Choroid plexus epithelial cell (primary cell): ENCODE data around the gene THSD7A.
A peak's percentile ranks its signal among the peaks of the same experiment; 100 is the strongest.

Source experiments
- DNase-seq: peaks from one replicate; pipeline ENCODE4 v3.0.0-alpha.2; 2010; ENCODE audit warnings: low read depth
- H3K4me3 ChIP-seq: 2 replicates; pipeline ENCODE4 v1.5.1; 2011; ENCODE audit warnings: low read depth, mild to moderate bottlenecking, control low read depth, low read length, moderate library complexity
- TF ChIP-seq, protein P1 (sequence below): conservative IDR thresholded peaks from 2 replicates; pipeline ENCODE4 v1.5.1; 2011; ENCODE audit warnings: low read depth, mild to moderate bottlenecking, control low read depth, inconsistent platforms, low read length, moderate library complexity

The THSD7A gene

GRCh38 chr7:11609096-11609670 is 222.8 kb downstream of the THSD7A start:
- DNase-seq: no peak
- TF ChIP-seq, protein P1, sequence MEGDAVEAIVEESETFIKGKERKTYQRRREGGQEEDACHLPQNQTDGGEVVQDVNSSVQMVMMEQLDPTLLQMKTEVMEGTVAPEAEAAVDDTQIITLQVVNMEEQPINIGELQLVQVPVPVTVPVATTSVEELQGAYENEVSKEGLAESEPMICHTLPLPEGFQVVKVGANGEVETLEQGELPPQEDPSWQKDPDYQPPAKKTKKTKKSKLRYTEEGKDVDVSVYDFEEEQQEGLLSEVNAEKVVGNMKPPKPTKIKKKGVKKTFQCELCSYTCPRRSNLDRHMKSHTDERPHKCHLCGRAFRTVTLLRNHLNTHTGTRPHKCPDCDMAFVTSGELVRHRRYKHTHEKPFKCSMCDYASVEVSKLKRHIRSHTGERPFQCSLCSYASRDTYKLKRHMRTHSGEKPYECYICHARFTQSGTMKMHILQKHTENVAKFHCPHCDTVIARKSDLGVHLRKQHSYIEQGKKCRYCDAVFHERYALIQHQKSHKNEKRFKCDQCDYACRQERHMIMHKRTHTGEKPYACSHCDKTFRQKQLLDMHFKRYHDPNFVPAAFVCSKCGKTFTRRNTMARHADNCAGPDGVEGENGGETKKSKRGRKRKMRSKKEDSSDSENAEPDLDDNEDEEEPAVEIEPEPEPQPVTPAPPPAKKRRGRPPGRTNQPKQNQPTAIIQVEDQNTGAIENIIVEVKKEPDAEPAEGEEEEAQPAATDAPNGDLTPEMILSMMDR: no peak

DNA sequence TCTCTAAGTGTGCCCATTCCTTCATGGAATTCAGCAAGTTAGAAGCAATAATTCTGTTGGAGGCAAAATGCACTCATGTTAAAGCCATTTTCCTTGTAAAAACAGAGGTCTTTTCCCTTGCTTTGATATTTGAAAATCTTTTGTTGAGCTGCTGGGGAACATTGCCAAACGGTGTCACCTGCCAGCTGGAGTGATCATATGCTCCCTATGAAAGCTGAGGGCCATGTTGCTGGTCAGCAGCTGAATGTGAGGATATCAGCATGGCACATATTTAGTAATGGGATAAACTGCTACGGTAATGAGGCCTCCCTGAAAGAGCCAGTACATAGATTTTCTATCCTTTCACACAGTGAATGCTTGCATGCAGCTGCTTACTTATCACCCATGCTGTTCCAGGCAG is 224.3 kb downstream of the THSD7A start:
- peak; percentile 28 for DNase-seq
- no peak overlapping the region for H3K4me3 ChIP-seq
- TF ChIP-seq, protein P1: no peak

More at GRCh38 chr7:11609096-11609670, 222.8 kb downstream of the THSD7A start:
- H3K4me3 ChIP-seq: no peak overlapping the region

- H3K4me3 ChIP-seq: no peak overlapping the region
- TF ChIP-seq, protein P1: no peak
- DNase-seq: no peak
Observed at GRCh38 chr7:11605749-11606148, 226.2 kb downstream of the THSD7A start.

GRCh38 chr7:11604505-11604904 is 227.5 kb downstream of the THSD7A start:
- DNase-seq: peak; percentile 61
- H3K4me3 ChIP-seq: no peak overlapping the region
- TF ChIP-seq, protein P1: no peak

DNA sequence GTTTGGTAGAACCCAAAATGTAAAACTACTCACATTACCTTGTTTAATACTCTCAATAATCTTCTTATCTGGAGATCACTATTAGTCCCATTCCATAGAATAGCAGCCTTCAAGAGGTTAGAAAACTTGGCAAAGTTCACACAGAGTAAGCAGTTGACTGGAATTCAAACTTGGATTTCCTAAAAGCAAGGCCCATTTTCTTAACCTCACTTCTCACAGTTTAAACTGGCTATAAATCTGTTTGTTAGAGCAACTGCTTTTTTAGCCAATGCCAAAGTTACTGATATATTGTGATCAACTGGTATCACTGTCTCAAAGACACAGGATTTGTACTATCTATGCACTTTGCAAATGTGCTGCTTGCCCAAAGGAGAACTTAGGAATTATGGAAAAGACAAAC is 230.2 kb downstream of the THSD7A start:
- no peak overlapping the region for H3K4me3 ChIP-seq
- DNase-seq: no peak
- TF ChIP-seq, protein P1: no peak

GRCh38 chr7:11593322-11593721 is 238.7 kb downstream of the THSD7A start:
- DNase-seq: no peak
- TF ChIP-seq, protein P1: no peak

GRCh38 chr7:11592699-11593098 is 239.3 kb downstream of the THSD7A start:
- TF ChIP-seq, protein P1: no peak
- DNase-seq: peak; percentile 33
- no peak overlapping the region for H3K4me3 ChIP-seq

More at GRCh38 chr7:11593322-11593721, 238.7 kb downstream of the THSD7A start:
- no peak overlapping the region for H3K4me3 ChIP-seq
